Endothelial cell of umbilical vein (primary cell): ENCODE data around the gene SAA4.
"Not testable (repeated sequence)": the region's sequence is repeated elsewhere in the genome, so short reads cannot be mapped to it uniquely, and the experiment has no call there.

ENCODE experiments used
- EZH2 ChIP-seq: IDR thresholded peaks from 2 replicates; pipeline ENCODE4 v1.6.1; 2012; ENCODE audit warnings: borderline replicate concordance, low read depth, mild to moderate bottlenecking, moderate library complexity, low read length, inconsistent platforms; ENCODE audit not compliant: severe bottlenecking
- FOS ChIP-seq: IDR thresholded peaks from 2 replicates; pipeline ENCODE4 v1.6.1; 2011; ENCODE audit warnings: mild to moderate bottlenecking, low read length, moderate library complexity, borderline replicate concordance; ENCODE audit not compliant: insufficient read depth
- MYC ChIP-seq: IDR thresholded peaks from one replicate; pipeline ENCODE4 v1.6.1; 2011; ENCODE audit warnings: mild to moderate bottlenecking, low read depth, low read length
- POLR2A ChIP-seq: IDR thresholded peaks from 2 replicates; pipeline ENCODE4 v1.6.1; 2012; ENCODE audit warnings: low read depth, mild to moderate bottlenecking, control low read depth, low read length
- POLR2AphosphoS5 ChIP-seq: IDR thresholded peaks from 2 replicates; pipeline ENCODE4 v1.6.1; 2012; ENCODE audit warnings: low read depth, mild to moderate bottlenecking, control low read depth, low read length, moderate library complexity; ENCODE audit not compliant: insufficient read depth
- TF ChIP-seq, protein P1 (sequence below), 2 donors: IDR thresholded peaks; 1 replicate in 1 of 2; 2 replicates in 1 of 2; pipeline ENCODE4 v1.5.1; 2011; ENCODE audit warnings: low read length in 2 of 2, mild to moderate bottlenecking in 2 of 2, moderate library complexity in 2 of 2, control low read depth in 1 of 2, inconsistent platforms in 1 of 2, low read depth in 1 of 2; ENCODE audit not compliant: insufficient read depth in 1 of 2; ENCODE audit errors: extremely low read depth in 1 of 2
- TF ChIP-seq, protein P2 (sequence below): IDR thresholded peaks from 2 replicates; pipeline ENCODE4 v1.6.1; 2011; ENCODE audit not compliant: insufficient read depth, insufficient read length

- TF ChIP-seq, protein P1, sequence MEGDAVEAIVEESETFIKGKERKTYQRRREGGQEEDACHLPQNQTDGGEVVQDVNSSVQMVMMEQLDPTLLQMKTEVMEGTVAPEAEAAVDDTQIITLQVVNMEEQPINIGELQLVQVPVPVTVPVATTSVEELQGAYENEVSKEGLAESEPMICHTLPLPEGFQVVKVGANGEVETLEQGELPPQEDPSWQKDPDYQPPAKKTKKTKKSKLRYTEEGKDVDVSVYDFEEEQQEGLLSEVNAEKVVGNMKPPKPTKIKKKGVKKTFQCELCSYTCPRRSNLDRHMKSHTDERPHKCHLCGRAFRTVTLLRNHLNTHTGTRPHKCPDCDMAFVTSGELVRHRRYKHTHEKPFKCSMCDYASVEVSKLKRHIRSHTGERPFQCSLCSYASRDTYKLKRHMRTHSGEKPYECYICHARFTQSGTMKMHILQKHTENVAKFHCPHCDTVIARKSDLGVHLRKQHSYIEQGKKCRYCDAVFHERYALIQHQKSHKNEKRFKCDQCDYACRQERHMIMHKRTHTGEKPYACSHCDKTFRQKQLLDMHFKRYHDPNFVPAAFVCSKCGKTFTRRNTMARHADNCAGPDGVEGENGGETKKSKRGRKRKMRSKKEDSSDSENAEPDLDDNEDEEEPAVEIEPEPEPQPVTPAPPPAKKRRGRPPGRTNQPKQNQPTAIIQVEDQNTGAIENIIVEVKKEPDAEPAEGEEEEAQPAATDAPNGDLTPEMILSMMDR (IDR thresholded peaks at IDR 0.05; ENCODE audit: extremely low read depth in 1 of 2, insufficient read depth in 1 of 2, low read depth in 1 of 2, low read length in 2 of 2), result not testable (repeated sequence)
- TF ChIP-seq POLR2A, EZH2, POLR2AphosphoS5, MYC, FOS: not testable (repeated sequence)
- TF ChIP-seq, protein P2, sequence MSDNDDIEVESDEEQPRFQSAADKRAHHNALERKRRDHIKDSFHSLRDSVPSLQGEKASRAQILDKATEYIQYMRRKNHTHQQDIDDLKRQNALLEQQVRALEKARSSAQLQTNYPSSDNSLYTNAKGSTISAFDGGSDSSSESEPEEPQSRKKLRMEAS, result not testable (repeated sequence)
These were observed 30.9 kb upstream of the SAA4 start for GRCh38 chr11:18267335-18268133.
